Right lobe of liver (tissue), 6 donors: ENCODE measurements around the gene COL4A3. TPM values are rescaled to one million over a fixed set of nuclear protein-coding genes. Genes with fewer than 3 reads are reported as not detected.

Experiments
- ATAC-seq, 4 donors: fragments of 200-7000 bp; cut with Tn5 transposase; one replicate each; pipeline ENCODE4 v1.9.1; 2020; ENCODE audit warnings: mild to moderate bottlenecking in 4 of 4, moderate library complexity in 4 of 4
- DNase-seq, 3 donors: peaks; one replicate each; pipeline ENCODE4 v3.0.0-alpha.2; 2020
- H3K27ac ChIP-seq, 3 donors: fragments of 200-600 bp; one replicate each; pipeline ENCODE4 v1.8.0; 2022
- H3K27me3 ChIP-seq, 2 donors: fragments of 200-600 bp; one replicate each; pipeline ENCODE4 v1.8.0; 2022
- H3K36me3 ChIP-seq, 4 donors: fragments of 200-600 bp; sonication (generic) in 1 of 4; one replicate each; pipeline versions ENCODE4 v1.5.1 to v1.8.0; 2017 to 2022; ENCODE audit warnings: control low read depth in 1 of 4
- H3K4me1 ChIP-seq, 4 donors: fragments of 200-600 bp; sonication (generic) in 1 of 4; one replicate each; pipeline versions ENCODE4 v1.5.1 to v1.8.0; 2017 to 2022; ENCODE audit warnings: control low read depth in 1 of 4
- H3K4me3 ChIP-seq, 3 donors: fragments of 200-600 bp; one replicate each; pipeline ENCODE4 v1.8.0; 2022
- H3K9me3 ChIP-seq, 4 donors: fragments of 200-600 bp; sonication (generic) in 1 of 4; one replicate each; pipeline versions ENCODE4 v1.5.1 to v1.8.0; 2017 to 2022; ENCODE audit warnings: control low read depth in 1 of 4
- CTCF ChIP-seq, 4 donors: fragments of 200-600 bp in 3 of 4; fragments of 450-650 bp in 1 of 4; IDR thresholded peaks; one replicate each; pipeline versions ENCODE4 v1.5.1 to v1.8.0; 2016 to 2022; ENCODE audit warnings: antibody characterized with exemption in 4 of 4, mild to moderate bottlenecking in 2 of 4
- POLR2A ChIP-seq: fragments of 450-650 bp; IDR thresholded peaks from one replicate; pipeline ENCODE4 v1.6.1; 2017; ENCODE audit warnings: antibody characterized with exemption, mild to moderate bottlenecking
- WGBS: methylation state at CpG from one replicate; pipeline ENCODE4 v1.1.6; 2018; ENCODE audit warnings: low coverage, low lambda C conversion rate; ENCODE audit not compliant: insufficient coverage; ENCODE audit errors: missing lambda C conversion rate; 5-methylcytosine and 5-hydroxymethylcytosine counted together
- intact Hi-C, 2 donors: fragments of 100-400 bp; cut with DNase I; formaldehyde crosslinking; loops; one replicate each; pipeline versions ENCODE4 v1.11.2 to v1.14.1; 2022
- total RNA-seq, 6 experiments: library from RNA; depleted of rRNA in 2 of 6; stranded (reverse); fragments of >200 nt in 2 of 6; fragmentation: NEBNext Ultra II Directional in 3 of 6; extraction: Animal tissue kit (Norgen Biotek cat#: 25700) in 3 of 6; gene quantifications; one replicate each; pipeline versions ENCODE4 v1.1.0 to v1.2.4, GENCODE V29; 2016 to 2023
- donor health status: DM: no; HTN: yes; CAD: no.
- donor health status: DM: no; HTN: no; CAD: no.
- donor health status: DM: no; HTN: no; CAD: no.
- donor health status: DM: no; HTN: yes; CAD: no.
- donor health status: DM: no; HTN: yes; CAD: no.

COL4A3 gene
- total RNA-seq, 6 experiments from 2014 or later = 0.12 to 1.6 (median 0.73) TPM

- peaks cover 0 to 3% (median 0%) of the 10 kb centered on the region in 4 donors for H3K36me3 ChIP-seq
- H3K27me3 ChIP-seq = no peaks in the 10 kb centered on the region
- intact Hi-C loops = no loop called here
- peaks cover 0 to 10% (median 2%) of the 10 kb centered on the region in 4 donors for H3K4me1 ChIP-seq
- H3K4me3 ChIP-seq = no peak overlapping the region
- ATAC-seq (no peak), DNase-seq (no peak)
- no peak overlapping the region for H3K27ac ChIP-seq
- no peak for TF ChIP-seq CTCF (IDR thresholded peaks at IDR 0.05)
- TF ChIP-seq POLR2A = no peak
- WGBS = 88% methylated on average over 2 of the region's 2 CpGs
- H3K9me3 ChIP-seq = no peaks in the 10 kb centered on the region
These were observed 177.1 kb downstream of the COL4A3 start for GRCh38 chr2:227341553-227341952.

GRCh38 chr2:227344231-227344630 lies 179.8 kb downstream of the COL4A3 start:
- peaks cover 0 to 6% (median 0%) of the 10 kb centered on the region in 4 donors for H3K4me1 ChIP-seq
- ATAC-seq = no peak
- no peak for DNase-seq
- H3K4me3 ChIP-seq = no peak overlapping the region
- H3K9me3 ChIP-seq = no peaks in the 10 kb centered on the region
- H3K36me3 ChIP-seq = peaks cover 0 to 3% (median under 1%) of the 10 kb centered on the region in 4 donors
- intact Hi-C loops = no loop called here
- no peak overlapping the region for H3K27ac ChIP-seq
- TF ChIP-seq POLR2A (no peak), CTCF (IDR thresholded peaks at IDR 0.05) (no peak)
- WGBS = 81% methylated on average over 2 of the region's 2 CpGs
- H3K27me3 ChIP-seq = no peaks in the 10 kb centered on the region

- intact Hi-C loops = no loop called here
- peaks cover 0 to 3% (median under 1%) of the 10 kb centered on the region in 4 donors for H3K36me3 ChIP-seq
- H3K9me3 ChIP-seq = no peaks in the 10 kb centered on the region
These were observed 182.7 kb downstream of the COL4A3 start for GRCh38 chr2:227347117-227347516.

GRCh38 chr2:227348324-227348723 lies 183.9 kb downstream of the COL4A3 start:
- H3K9me3 ChIP-seq = no peaks in the 10 kb centered on the region
- no peak for TF ChIP-seq POLR2A
- no peak for TF ChIP-seq CTCF (IDR thresholded peaks at IDR 0.05)
- no peak for DNase-seq
- H3K27me3 ChIP-seq = no peaks in the 10 kb centered on the region
- H3K27ac ChIP-seq = no peak overlapping the region
- no peaks in the 10 kb centered on the region for H3K4me1 ChIP-seq
- intact Hi-C loops = no loop called here
- H3K4me3 ChIP-seq = no peak overlapping the region
- 100% methylated on average over 2 of the region's 2 CpGs for WGBS
- no peak for ATAC-seq
- peaks cover 0 to 2% (median 0%) of the 10 kb centered on the region in 4 donors for H3K36me3 ChIP-seq

More at GRCh38 chr2:227347117-227347516, 182.7 kb downstream of the COL4A3 start:
- DNase-seq = no peak
- TF ChIP-seq POLR2A (no peak), CTCF (IDR thresholded peaks at IDR 0.05) (no peak)
- H3K27ac ChIP-seq = no peak overlapping the region
- no peaks in the 10 kb centered on the region for H3K4me1 ChIP-seq
- H3K27me3 ChIP-seq = no peaks in the 10 kb centered on the region
- no peak overlapping the region for H3K4me3 ChIP-seq
- no peak for ATAC-seq
- WGBS = 92% methylated on average over 7 of the region's 7 CpGs
